Spleen (tissue), 7 donors: Measurements from ENCODE around the gene CNTD1.

ENCODE experiments used
- POLR2A ChIP-seq, 3 donors: fragments of 450-650 bp; IDR thresholded peaks; one replicate each; pipeline ENCODE4 v1.5.1; 2017; ENCODE audit warnings: antibody characterized with exemption in 3 of 3, mild to moderate bottlenecking in 1 of 3
- POLR2AphosphoS5 ChIP-seq, 3 donors: sonication (generic); formaldehyde crosslinking; IDR thresholded peaks; one replicate each; pipeline ENCODE4 v1.5.1; 2017; ENCODE audit warnings: antibody characterized with exemption in 3 of 3
- TF ChIP-seq, protein P1 (sequence below), 11 experiments: fragments of 200-600 bp in 7 of 11; fragments of 450-650 bp in 4 of 11; sonication (generic) in 4 of 11; IDR thresholded peaks in 8 of 11; conservative IDR thresholded peaks in 3 of 11; 1 replicate in 7 of 11; 2 replicates in 4 of 11; pipeline versions ENCODE4 v1.4.0 to v1.8.0; 2016 to 2021; ENCODE audit warnings: antibody characterized with exemption in 11 of 11, inconsistent platforms in 4 of 11, mild to moderate bottlenecking in 1 of 11
- donor health status: DM: no; HTN: no; CAD: no; lungs with moderate emphysema.
- donor health status: DM: no; HTN: no; CAD: no.
- donor health status: DM: no; HTN: no; CAD: no.

DNA sequence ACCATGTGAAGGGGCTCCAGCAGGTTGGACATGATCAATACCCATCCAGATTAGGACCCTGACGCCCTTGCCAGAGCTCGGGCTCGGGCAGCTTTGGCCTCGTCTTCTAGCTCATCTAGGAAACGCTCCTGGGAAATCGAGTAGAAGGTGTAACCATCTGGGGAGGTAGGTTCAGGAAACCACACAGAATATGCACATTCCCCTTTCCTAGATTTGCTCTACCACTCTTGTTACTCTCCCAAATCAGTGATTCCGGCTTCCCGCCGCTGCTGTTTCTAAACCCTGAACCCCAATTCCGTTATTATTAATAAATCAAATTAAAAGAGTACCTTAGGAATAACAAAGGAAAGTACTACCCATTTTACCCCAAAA, 664 bp upstream of the CNTD1 start:
- TF ChIP-seq POLR2A (IDR thresholded peaks at IDR 0.05) (no peak), POLR2AphosphoS5 (IDR thresholded peaks at IDR 0.05) (no peak)
- TF ChIP-seq, protein P1, sequence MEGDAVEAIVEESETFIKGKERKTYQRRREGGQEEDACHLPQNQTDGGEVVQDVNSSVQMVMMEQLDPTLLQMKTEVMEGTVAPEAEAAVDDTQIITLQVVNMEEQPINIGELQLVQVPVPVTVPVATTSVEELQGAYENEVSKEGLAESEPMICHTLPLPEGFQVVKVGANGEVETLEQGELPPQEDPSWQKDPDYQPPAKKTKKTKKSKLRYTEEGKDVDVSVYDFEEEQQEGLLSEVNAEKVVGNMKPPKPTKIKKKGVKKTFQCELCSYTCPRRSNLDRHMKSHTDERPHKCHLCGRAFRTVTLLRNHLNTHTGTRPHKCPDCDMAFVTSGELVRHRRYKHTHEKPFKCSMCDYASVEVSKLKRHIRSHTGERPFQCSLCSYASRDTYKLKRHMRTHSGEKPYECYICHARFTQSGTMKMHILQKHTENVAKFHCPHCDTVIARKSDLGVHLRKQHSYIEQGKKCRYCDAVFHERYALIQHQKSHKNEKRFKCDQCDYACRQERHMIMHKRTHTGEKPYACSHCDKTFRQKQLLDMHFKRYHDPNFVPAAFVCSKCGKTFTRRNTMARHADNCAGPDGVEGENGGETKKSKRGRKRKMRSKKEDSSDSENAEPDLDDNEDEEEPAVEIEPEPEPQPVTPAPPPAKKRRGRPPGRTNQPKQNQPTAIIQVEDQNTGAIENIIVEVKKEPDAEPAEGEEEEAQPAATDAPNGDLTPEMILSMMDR (IDR thresholded peaks at IDR 0.05 in 8 of 11, conservative IDR thresholded peaks at IDR 0.05 in 3 of 11), result no peak
